ENCODE results near the gene YARS1.

YARS1 gene

DNA sequence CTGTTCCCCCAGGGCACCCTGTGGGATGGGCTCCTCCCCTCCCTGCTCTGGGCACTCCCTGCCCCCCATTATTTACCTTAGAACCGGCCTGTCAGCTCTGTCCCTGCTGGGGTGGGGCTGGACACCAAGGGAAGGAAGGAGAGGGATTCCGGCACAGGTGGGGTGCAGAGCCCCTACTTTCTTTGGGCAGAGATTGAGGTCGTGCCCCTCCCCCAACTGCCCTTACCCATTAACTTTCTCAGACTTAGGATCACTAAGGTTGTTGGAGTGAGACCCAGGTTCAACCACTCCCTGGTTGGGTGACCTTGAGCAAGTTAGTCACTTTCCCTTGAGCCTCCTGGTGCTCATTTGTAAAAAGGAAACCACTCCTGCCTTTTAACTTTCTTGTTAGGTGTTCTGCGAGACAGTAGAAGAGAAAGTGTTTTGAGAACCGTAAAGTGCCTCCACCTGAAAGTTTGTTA, 57.6 kb downstream of the YARS1 start:
- no peak overlapping the region for H3K9ac ChIP-seq (ENCODE audit: low read length)
- no peak for TF ChIP-seq EZH2 (optimal IDR thresholded peaks at IDR 0.05; ENCODE audit: low read depth, low read length)
- TF ChIP-seq EZH2phosphoT487 (IDR thresholded peaks at IDR 0.05; ENCODE audit: low read length): no peak
- TF ChIP-seq, protein P1, sequence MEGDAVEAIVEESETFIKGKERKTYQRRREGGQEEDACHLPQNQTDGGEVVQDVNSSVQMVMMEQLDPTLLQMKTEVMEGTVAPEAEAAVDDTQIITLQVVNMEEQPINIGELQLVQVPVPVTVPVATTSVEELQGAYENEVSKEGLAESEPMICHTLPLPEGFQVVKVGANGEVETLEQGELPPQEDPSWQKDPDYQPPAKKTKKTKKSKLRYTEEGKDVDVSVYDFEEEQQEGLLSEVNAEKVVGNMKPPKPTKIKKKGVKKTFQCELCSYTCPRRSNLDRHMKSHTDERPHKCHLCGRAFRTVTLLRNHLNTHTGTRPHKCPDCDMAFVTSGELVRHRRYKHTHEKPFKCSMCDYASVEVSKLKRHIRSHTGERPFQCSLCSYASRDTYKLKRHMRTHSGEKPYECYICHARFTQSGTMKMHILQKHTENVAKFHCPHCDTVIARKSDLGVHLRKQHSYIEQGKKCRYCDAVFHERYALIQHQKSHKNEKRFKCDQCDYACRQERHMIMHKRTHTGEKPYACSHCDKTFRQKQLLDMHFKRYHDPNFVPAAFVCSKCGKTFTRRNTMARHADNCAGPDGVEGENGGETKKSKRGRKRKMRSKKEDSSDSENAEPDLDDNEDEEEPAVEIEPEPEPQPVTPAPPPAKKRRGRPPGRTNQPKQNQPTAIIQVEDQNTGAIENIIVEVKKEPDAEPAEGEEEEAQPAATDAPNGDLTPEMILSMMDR (IDR thresholded peaks at IDR 0.05; ENCODE audit: low read length): no peak

GRCh38 chr1:32758795-32759430, 58.2 kb downstream of the YARS1 start:
- no peaks in the 10 kb centered on the region for H3K27me3 ChIP-seq (replicated peaks; ENCODE audit: insufficient read depth, low read length)
- DNase-seq: no peak
- 0 out of 2 replicates have a peak, but pooled peaks cover 3% of the 10 kb centered on the region for H3K4me1 ChIP-seq (ENCODE audit: low read length)
- peaks cover 11% of the 10 kb centered on the region; the same call in 1 of the 2 replicates for H3K79me2 ChIP-seq (ENCODE audit: low read length)
- H2AFZ ChIP-seq (ENCODE audit: low read length): no peak overlapping the region
- no peaks in the 10 kb centered on the region for H3K9me3 ChIP-seq (replicated peaks; ENCODE audit: insufficient read depth, low read length)
- no peak for TF ChIP-seq EZH2 (optimal IDR thresholded peaks at IDR 0.05; ENCODE audit: low read depth, low read length)
- TF ChIP-seq EZH2phosphoT487 (IDR thresholded peaks at IDR 0.05; ENCODE audit: low read length): no peak
- TF ChIP-seq, protein P1 (IDR thresholded peaks at IDR 0.05; ENCODE audit: low read length): no peak
- H3K4me2 ChIP-seq (ENCODE audit: low read depth, low read length): no peak overlapping the region
- no peaks in the 10 kb centered on the region for H4K20me1 ChIP-seq (ENCODE audit: insufficient read depth, low read length)
- H3K27ac ChIP-seq (ENCODE audit: low read length): no peak overlapping the region
- H3K4me3 ChIP-seq (ENCODE audit: low read length): no peak overlapping the region
- H3K9ac ChIP-seq (ENCODE audit: low read length): no peak overlapping the region
- H3F3A ChIP-seq (ENCODE audit: insufficient read depth, low read length): no peaks in the 10 kb centered on the region
- no peaks in the 10 kb centered on the region for H3K9me2 ChIP-seq (replicated peaks; ENCODE audit: insufficient read depth, low read length)
- no peaks in the 10 kb centered on the region for H3K36me3 ChIP-seq (replicated peaks; ENCODE audit: insufficient read depth, low read length)

More for the DNA sequence above, 57.6 kb downstream of the YARS1 start:
- Histone ChIP-seq H3K9me3 (replicated peaks; ENCODE audit: insufficient read depth, low read length) (no peaks in the 10 kb centered on the region), H4K20me1 (ENCODE audit: insufficient read depth, low read length) (no peaks in the 10 kb centered on the region), H3K79me2 (ENCODE audit: low read length) (peaks cover 7% of the 10 kb centered on the region; the same call in 1 of the 2 replicates), H3K4me1 (ENCODE audit: low read length) (0 out of 2 replicates have a peak, but pooled peaks cover 3% of the 10 kb centered on the region), H3K36me3 (replicated peaks; ENCODE audit: insufficient read depth, low read length) (no peaks in the 10 kb centered on the region), H3K9me2 (replicated peaks; ENCODE audit: insufficient read depth, low read length) (no peaks in the 10 kb centered on the region), H3K27me3 (replicated peaks; ENCODE audit: insufficient read depth, low read length) (no peaks in the 10 kb centered on the region), H2AFZ (ENCODE audit: low read length) (no peak overlapping the region), H3K4me2 (ENCODE audit: low read depth, low read length) (no peak overlapping the region), H3K27ac (ENCODE audit: low read length) (no peak overlapping the region), H3F3A (ENCODE audit: insufficient read depth, low read length) (no peaks in the 10 kb centered on the region), H3K4me3 (ENCODE audit: low read length) (no peak overlapping the region)
- DNase-seq: no peak

- no peak overlapping the region for H3K4me3 ChIP-seq (ENCODE audit: low read length)
- no peaks in the 10 kb centered on the region for H3F3A ChIP-seq (ENCODE audit: insufficient read depth, low read length)
- no peaks in the 10 kb centered on the region for H3K9me3 ChIP-seq (replicated peaks; ENCODE audit: insufficient read depth, low read length)
- no peak overlapping the region for H2AFZ ChIP-seq (ENCODE audit: low read length)
- H3K27ac ChIP-seq (ENCODE audit: low read length): no peak overlapping the region
- no peaks in the 10 kb centered on the region for H4K20me1 ChIP-seq (ENCODE audit: insufficient read depth, low read length)
- H3K9me2 ChIP-seq (replicated peaks; ENCODE audit: insufficient read depth, low read length): no peaks in the 10 kb centered on the region
- H3K4me1 ChIP-seq (ENCODE audit: low read length): 0 out of 2 replicates have a peak, but pooled peaks cover 3% of the 10 kb centered on the region
- TF ChIP-seq EZH2phosphoT487 (IDR thresholded peaks at IDR 0.05; ENCODE audit: low read length): no peak
- TF ChIP-seq, protein P1 (IDR thresholded peaks at IDR 0.05; ENCODE audit: low read length): no peak
- TF ChIP-seq EZH2 (optimal IDR thresholded peaks at IDR 0.05; ENCODE audit: low read depth, low read length): no peak
- peaks cover 11% of the 10 kb centered on the region; the same call in 1 of the 2 replicates for H3K79me2 ChIP-seq (ENCODE audit: low read length)
- no peak for DNase-seq
- H3K4me2 ChIP-seq (ENCODE audit: low read depth, low read length): no peak overlapping the region
- H3K27me3 ChIP-seq (replicated peaks; ENCODE audit: insufficient read depth, low read length): no peaks in the 10 kb centered on the region
- H3K9ac ChIP-seq (ENCODE audit: low read length): no peak overlapping the region
- H3K36me3 ChIP-seq (replicated peaks; ENCODE audit: insufficient read depth, low read length): no peaks in the 10 kb centered on the region
These were observed 58.9 kb downstream of the YARS1 start for GRCh38 chr1:32758177-32758794.
